Stomach (tissue), 9 donors: ENCODE data around the gene PTPN14. TPM values are rescaled to one million over a fixed set of nuclear protein-coding genes. Genes with fewer than 3 reads are reported as not detected.

Experiments used
- DNase-seq, 2 donors: peaks; one replicate each; pipeline versions ENCODE4 v3.0.0 to v3.0.0-alpha.2; 2013 to 2019
- H3K27ac ChIP-seq, 5 donors: fragments of 200-600 bp in 4 of 5; sonication (generic) in 4 of 5; one replicate each; pipeline ENCODE4 v1.5.1; 2013 to 2019; ENCODE audit warnings: mild to moderate bottlenecking in 1 of 5, moderate library complexity in 1 of 5
- H3K27me3 ChIP-seq, 3 donors: fragments of 200-600 bp; sonication (generic); one replicate each; pipeline ENCODE4 v1.5.1; 2017 to 2019; ENCODE audit warnings: mixed run types in 1 of 3
- H3K36me3 ChIP-seq, 4 donors: fragments of 200-600 bp; sonication (generic); 1 replicate in 3 of 4; 2 replicates in 1 of 4; pipeline ENCODE4 v1.5.1; 2016 to 2019
- H3K4me1 ChIP-seq, 4 donors: fragments of 200-600 bp; sonication (generic); one replicate each; pipeline ENCODE4 v1.5.1; 2016 to 2019
- H3K4me3 ChIP-seq, 4 donors: fragments of 200-600 bp; sonication (generic) in 3 of 4; one replicate each; pipeline ENCODE4 v1.5.1; 2016 to 2019; ENCODE audit warnings: mild to moderate bottlenecking in 1 of 4
- H3K9me3 ChIP-seq, 4 donors: fragments of 200-600 bp; sonication (generic); one replicate each; pipeline ENCODE4 v1.5.1; 2016 to 2019
- CTCF ChIP-seq, 7 experiments: fragments of 450-650 bp in 4 of 7; fragments of 200-600 bp in 3 of 7; sonication (generic) in 3 of 7; IDR thresholded peaks; one replicate each; pipeline ENCODE4 v1.5.1; 2016 to 2019; ENCODE audit warnings: antibody characterized with exemption in 7 of 7, control low read depth in 2 of 7, mild to moderate bottlenecking in 1 of 7
- EP300 ChIP-seq: sonication (generic); formaldehyde crosslinking; IDR thresholded peaks from one replicate; pipeline ENCODE4 v1.6.1; 2017; ENCODE audit warnings: antibody characterized with exemption
- POLR2A ChIP-seq, 4 donors: fragments of 450-650 bp; IDR thresholded peaks; one replicate each; pipeline ENCODE4 v1.6.1; 2016; ENCODE audit warnings: antibody characterized with exemption in 4 of 4, control low read depth in 2 of 4, mild to moderate bottlenecking in 1 of 4, moderate library complexity in 1 of 4
- POLR2AphosphoS5 ChIP-seq, 3 donors: sonication (generic); formaldehyde crosslinking; IDR thresholded peaks; one replicate each; pipeline ENCODE4 v1.6.1; 2016; ENCODE audit warnings: antibody characterized with exemption in 3 of 3
- WGBS, 5 donors: extraction: QIAGEN DNeasy Blood & Tissue Kit in 3 of 5; methylation state at CpG; one replicate each; pipeline versions ENCODE4 v1.1.5 to v1.1.7; 2013 to 2018; 5-methylcytosine and 5-hydroxymethylcytosine counted together
- intact Hi-C: fragments of 100-400 bp; cut with DNase I; formaldehyde crosslinking; loops from one replicate; pipeline ENCODE4 v1.15.1; 2023; ENCODE audit warnings: low total_unique reads
- polyA plus RNA-seq, 3 donors: library from polyadenylated mRNA; stranded (reverse); fragments of 200-250 nt; gene quantifications; one replicate each; pipeline ENCODE4 v1.2.3, GENCODE V29; 2013
- total RNA-seq, 5 donors: library from RNA; depleted of rRNA; stranded (reverse); fragments of >200 nt; gene quantifications; one replicate each; pipeline versions ENCODE4 v1.1.0 to v1.2.3, GENCODE V29; 2014 to 2016
- donor health status: healthy with polysubstance abuse.
- donor health status: Bipolar disorder and iron deficiency.
- donor health status: healthy.

Gene PTPN14
- total and polyA plus RNA-seq, 8 donors, result 1.7 to 44.6 (median 9.8) TPM

- 77 to 85% (median 83%) methylated on average over 3 of the region's 3 CpGs for WGBS, 5 donors
- intact Hi-C loops, result no loop called here
- no peaks in the 10 kb centered on the region for H3K27me3 ChIP-seq
- DNase-seq, result no peak
- no peak overlapping the region for H3K4me3 ChIP-seq
- TF ChIP-seq CTCF (IDR thresholded peaks at IDR 0.05), result no peak
- TF ChIP-seq POLR2AphosphoS5 (IDR thresholded peaks at IDR 0.05), result no peak
- no peaks in the 10 kb centered on the region for H3K36me3 ChIP-seq
- no peak overlapping the region for H3K27ac ChIP-seq
- peaks cover 0 to 24% (median 8%) of the 10 kb centered on the region in 4 donors for H3K4me1 ChIP-seq
- no peaks in the 10 kb centered on the region for H3K9me3 ChIP-seq
Measured at GRCh38 chr1:214455479-214455878, 95.9 kb downstream of the PTPN14 start.

GRCh38 chr1:214454569-214455396 is 96.6 kb downstream of the PTPN14 start:
- intact Hi-C loops, result no loop called here
- no peaks in the 10 kb centered on the region for H3K27me3 ChIP-seq
- H3K4me1 ChIP-seq, result peaks cover 0 to 19% (median 8%) of the 10 kb centered on the region in 4 donors
- DNase-seq, result no peak
- H3K27ac ChIP-seq, result no peak overlapping the region
- 37 to 57% (median 49%) methylated on average over 3 of the region's 3 CpGs for WGBS, 5 donors
- H3K36me3 ChIP-seq, result no peaks in the 10 kb centered on the region
- TF ChIP-seq CTCF (IDR thresholded peaks at IDR 0.05), result no peak
- TF ChIP-seq POLR2AphosphoS5 (IDR thresholded peaks at IDR 0.05), result no peak
- no peak for TF ChIP-seq EP300
- no peak for TF ChIP-seq POLR2A (IDR thresholded peaks at IDR 0.05)
- no peak overlapping the region for H3K4me3 ChIP-seq
- H3K9me3 ChIP-seq, result no peaks in the 10 kb centered on the region

- TF ChIP-seq POLR2A (IDR thresholded peaks at IDR 0.05) (no peak), CTCF (IDR thresholded peaks at IDR 0.05) (no peak), EP300 (no peak), POLR2AphosphoS5 (IDR thresholded peaks at IDR 0.05) (no peak)
- no peak overlapping the region for H3K4me3 ChIP-seq
- no peak for DNase-seq
- no peaks in the 10 kb centered on the region for H3K9me3 ChIP-seq
- H3K27me3 ChIP-seq, result no peaks in the 10 kb centered on the region
- no peak overlapping the region for H3K27ac ChIP-seq
- H3K36me3 ChIP-seq, result no peaks in the 10 kb centered on the region
- WGBS, 5 donors, result 91 to 100% (median 97%) methylated on average over 3 of the region's 3 CpGs
- intact Hi-C loops, result no loop called here
- H3K4me1 ChIP-seq, result peaks cover 0 to 17% (median 8%) of the 10 kb centered on the region in 4 donors
Measured at GRCh38 chr1:214453109-214453722, 98.2 kb downstream of the PTPN14 start.

GRCh38 chr1:214452152-214452784 is 99.1 kb downstream of the PTPN14 start:
- no peaks in the 10 kb centered on the region for H3K36me3 ChIP-seq
- DNase-seq, result no peak
- H3K27ac ChIP-seq, result no peak overlapping the region
- no peaks in the 10 kb centered on the region for H3K27me3 ChIP-seq
- no peak for TF ChIP-seq POLR2A (IDR thresholded peaks at IDR 0.05)
- no peak for TF ChIP-seq CTCF (IDR thresholded peaks at IDR 0.05)
- TF ChIP-seq EP300, result no peak
- no peak for TF ChIP-seq POLR2AphosphoS5 (IDR thresholded peaks at IDR 0.05)
- peaks cover 2 to 23% (median 13%) of the 10 kb centered on the region in 4 donors for H3K4me1 ChIP-seq
- H3K9me3 ChIP-seq, result no peaks in the 10 kb centered on the region
- intact Hi-C loops, result no loop called here
- WGBS, 5 donors, result 88 to 94% (median 93%) methylated on average over 10 of the region's 10 CpGs
- H3K4me3 ChIP-seq, result no peak overlapping the region
